GM12878 (cell line): Measurements from ENCODE around the gene SLC25A45. TPM values are rescaled to one million over a fixed set of nuclear protein-coding genes. Genes with fewer than 3 reads are reported as not detected.
A peak's percentile ranks its signal among the peaks of the same experiment; 100 is the strongest.

Experiments
- ATAC-seq: fragments of 200-7000 bp; cut with Tn5 transposase; 3 replicates; pipeline ENCODE4 v1.9.1; 2020; ENCODE audit warnings: mild to moderate bottlenecking, moderate library complexity
- BruUV-seq: library from RNA; stranded (reverse); fragments of 400-500 nt; replicated peaks from 2 replicates; lab custom pipeline; 2021; lab: Mats Ljungman, UMichigan
- CTCF ChIA-PET: fragments of 300-600 bp; sonication (Branson Sonifier 250); formaldehyde crosslinking; extraction: SDS; loops from one replicate; lab custom pipeline; 2021; ENCODE audit warnings: inconsistent platforms; lab: Yijun Ruan, JAX
- POLR2A ChIA-PET: fragments of 350-600 bp; formaldehyde crosslinking; extraction: SDS; loops from one replicate; lab custom pipeline; 2021; ENCODE audit warnings: inconsistent platforms; lab: Charles Lee
- RAD21 ChIA-PET: fragments of 300-600 bp; sonication (Branson Sonifier 250); formaldehyde crosslinking; loops from one replicate; lab custom pipeline; 2023; ENCODE audit warnings: antibody characterized with exemption; ENCODE audit not compliant: unreplicated experiment; lab: Charles Lee
- SMC1A ChIA-PET: fragments of 300-600 bp; sonication (Branson Sonifier 250); formaldehyde crosslinking; loops from one replicate; lab custom pipeline; 2023; ENCODE audit not compliant: unreplicated experiment, uncharacterized antibody; lab: Charles Lee
- DNase-seq: peaks from one replicate; pipeline ENCODE4 v3.0.0-alpha.2; 2011; ENCODE audit warnings: low read depth, low spot score
- FAIRE-seq: peaks from 3 replicates; lab custom pipeline; 2011; peaks lifted over from hg19 to GRCh38; lab: Jason Lieb, UNC
- H2AFZ ChIP-seq: 2 replicates; pipeline ENCODE4 v1.6.0; 2011; ENCODE audit warnings: low read depth, low read length, control low read depth; ENCODE audit not compliant: control insufficient read depth
- H3K27ac ChIP-seq: 2 replicates; pipeline ENCODE4 v1.5.1; 2011; ENCODE audit warnings: control low read depth; ENCODE audit not compliant: control insufficient read depth, insufficient read depth
- H3K27me3 ChIP-seq, 2 experiments: replicated peaks in 1 of 2; 2 replicates each; pipeline versions ENCODE4 v1.6.0 to v1.6.1; 2011; ENCODE audit warnings: low read length in 1 of 2; ENCODE audit not compliant: control insufficient read depth in 2 of 2, insufficient read depth in 2 of 2
- H3K36me3 ChIP-seq, 2 experiments: 2 replicates each; pipeline ENCODE4 v1.5.1; 2011; ENCODE audit warnings: low read length in 1 of 2; ENCODE audit not compliant: control insufficient read depth in 2 of 2, insufficient read depth in 2 of 2
- H3K4me1 ChIP-seq: 2 replicates; pipeline ENCODE4 v1.6.1; 2011; ENCODE audit warnings: mild to moderate bottlenecking, low read length, moderate library complexity, mixed read lengths; ENCODE audit not compliant: control insufficient read depth, insufficient read depth
- H3K4me2 ChIP-seq: 2 replicates; pipeline ENCODE4 v1.6.0; 2011; ENCODE audit warnings: control low read depth; ENCODE audit not compliant: control insufficient read depth, insufficient read depth
- H3K4me3 ChIP-seq: fragments of 200-600 bp; sonication (generic); 2 replicates; pipeline ENCODE4 v1.5.1; 2016
- H3K79me2 ChIP-seq: 2 replicates; pipeline ENCODE4 v1.6.0; 2011; ENCODE audit warnings: low read length; ENCODE audit not compliant: control insufficient read depth, insufficient read depth
- H3K9ac ChIP-seq: 2 replicates; pipeline ENCODE4 v1.8.0; 2011; ENCODE audit warnings: low read length, control low read depth, mixed read lengths; ENCODE audit not compliant: control insufficient read depth, insufficient read depth
- H3K9me3 ChIP-seq: replicated peaks from 3 replicates; pipeline ENCODE4 v1.5.1; 2011; ENCODE audit warnings: mild to moderate bottlenecking, low read length; ENCODE audit not compliant: control insufficient read depth, insufficient read depth
- H4K20me1 ChIP-seq: 2 replicates; pipeline ENCODE4 v1.6.0; 2011; ENCODE audit not compliant: control insufficient read depth, insufficient read depth
- CBX3 ChIP-seq: fragments of 200-600 bp; sonication (generic); IDR thresholded peaks from 2 replicates; pipeline ENCODE4 v1.6.1; 2016; ENCODE audit warnings: low read depth, borderline replicate concordance
- ESRRA ChIP-seq: IDR thresholded peaks from 2 replicates; pipeline ENCODE4 v1.6.1; 2012; ENCODE audit warnings: mild to moderate bottlenecking, low read length, improper control_type of control experiment
- HDAC2 ChIP-seq: fragments of 200-600 bp; sonication (generic); IDR thresholded peaks from 2 replicates; pipeline ENCODE4 v1.6.1; 2017
- HDAC6 ChIP-seq: fragments of 200-600 bp; sonication (generic); IDR thresholded peaks from one replicate; pipeline ENCODE4 v1.8.0; 2017; ENCODE audit warnings: antibody characterized with exemption; ENCODE audit not compliant: unreplicated experiment
- IRF4 ChIP-seq: IDR thresholded peaks from 2 replicates; pipeline ENCODE4 v1.6.1; 2011; ENCODE audit warnings: low read depth, low read length
- JUNB ChIP-seq: IDR thresholded peaks from 2 replicates; pipeline ENCODE4 v1.6.1; 2016; ENCODE audit warnings: antibody characterized with exemption, mild to moderate bottlenecking
- RFX5 ChIP-seq: IDR thresholded peaks from 2 replicates; pipeline ENCODE4 v1.6.1; 2011; ENCODE audit warnings: low read depth, low read length, improper control_type of control experiment
- TARDBP ChIP-seq: IDR thresholded peaks from 2 replicates; pipeline ENCODE4 v1.6.1; 2016; ENCODE audit warnings: borderline replicate concordance
- WGBS: methylation state at CpG from one replicate; pipeline ENCODE4 v1.1.6; 2016; ENCODE audit warnings: low lambda C conversion rate; ENCODE audit not compliant: insufficient replicate concordance, insufficient coverage; ENCODE audit errors: missing lambda C conversion rate; 5-methylcytosine and 5-hydroxymethylcytosine counted together
- in situ Hi-C: fragments of 300-500 bp; cut with MboI; formaldehyde crosslinking; loops from 9 replicates; pipeline ENCODE4 v1.14.3; 2018; ENCODE audit warnings: mixed read lengths
- intact Hi-C: fragments of 100-400 bp; cut with micrococcal nuclease; formaldehyde crosslinking; loops from one replicate; pipeline ENCODE4 v1.14.2; 2022; ENCODE audit not compliant: unreplicated experiment
- polyA plus RNA-seq, 11 experiments: library from polyadenylated mRNA; depleted of rRNA in 4 of 11; unstranded in 6 of 11; stranded (reverse) in 5 of 11; fragments of >200 nt; fragmentation: Nextera tagmentation in 4 of 11; fragmentation: Illumina TruSeq in 1 of 11; extraction: Ambion mirVana in 4 of 11; extraction: Trizol in 1 of 11; gene quantifications; 1 replicate in 1 of 11; 2 replicates in 10 of 11; pipeline versions ENCODE4 v1.2.1 to v1.2.3, GENCODE V29; 2011 to 2016; ENCODE audit warnings: inconsistent platforms in 2 of 11, missing spikeins in 2 of 11, low read depth in 1 of 11
- total RNA-seq, 4 experiments: library from RNA; depleted of rRNA in 3 of 4; stranded (reverse); fragments of >200 nt in 3 of 4; fragmentation: Illumina TruSeq in 1 of 4; extraction: Trizol in 1 of 4; gene quantifications; 2 replicates each; pipeline versions ENCODE4 v1.2.1 to v1.2.3, GENCODE V29; 2013 to 2021
- TF ChIP-seq, protein P1 (sequence below): fragments of 450-650 bp; IDR thresholded peaks from 2 replicates; pipeline ENCODE4 v1.6.1; 2016; ENCODE audit warnings: mild to moderate bottlenecking
- TF ChIP-seq, protein P2 (sequence below): fragments of 450-650 bp; IDR thresholded peaks from 2 replicates; pipeline ENCODE4 v1.6.1; 2016; ENCODE audit warnings: mild to moderate bottlenecking, moderate library complexity, borderline replicate concordance
- TF ChIP-seq, protein P3 (sequence below): fragments of 450-650 bp; IDR thresholded peaks from 2 replicates; pipeline ENCODE4 v1.6.1; 2017; ENCODE audit warnings: antibody characterized with exemption, mild to moderate bottlenecking, moderate library complexity
- TF ChIP-seq, protein P4 (sequence below): fragments of 450-650 bp; IDR thresholded peaks from 2 replicates; pipeline ENCODE4 v1.6.1; 2017; ENCODE audit warnings: low read depth, mild to moderate bottlenecking, moderate library complexity

SLC25A45 gene
- total and polyA plus RNA-seq, 10 of the 15 experiments (the other 5 are each of a cell fraction or from before 2014, with no cell fraction given): 4.1 to 35.2 (median 20.3) TPM

DNA sequence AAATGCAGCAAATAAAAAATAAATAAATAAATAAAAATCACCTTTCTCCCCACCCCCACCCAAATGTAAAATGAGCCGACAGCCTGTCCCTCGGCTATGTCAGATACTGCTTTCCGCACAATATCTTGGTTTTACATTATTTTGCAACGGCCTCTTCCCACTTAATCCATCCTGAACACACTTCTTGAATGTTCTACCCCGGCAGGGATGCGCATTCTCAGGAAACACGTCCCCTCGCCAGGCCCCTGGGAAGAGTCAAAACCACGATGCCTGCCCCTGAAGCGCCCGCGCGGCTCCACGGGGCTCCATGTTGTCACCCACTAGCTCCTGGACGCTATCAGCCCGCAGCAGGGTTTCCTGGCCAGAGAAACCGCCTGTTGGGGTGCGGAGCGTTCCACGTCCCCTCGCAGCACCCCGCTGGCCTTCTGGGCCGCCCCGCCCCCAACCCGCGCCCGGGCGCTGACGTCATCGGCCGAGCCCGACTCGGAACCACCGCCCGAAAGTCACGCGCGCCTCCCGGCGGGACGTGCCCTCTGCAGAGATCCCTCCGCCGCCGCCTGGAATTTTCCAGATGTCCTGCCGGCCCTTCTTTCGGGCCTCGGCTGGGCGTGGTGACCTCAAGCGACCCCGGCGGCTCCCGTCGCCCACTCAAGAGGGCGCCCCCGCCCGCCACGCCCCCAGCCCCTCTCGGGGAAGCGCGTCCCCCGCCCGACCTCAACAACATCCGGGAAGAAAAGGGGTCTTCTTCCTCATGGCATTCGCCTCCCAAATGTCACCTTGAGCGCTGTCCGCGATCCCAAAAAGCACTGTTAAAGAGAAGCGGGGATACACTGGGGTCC, 39.6 kb upstream of the SLC25A45 start:
- WGBS: under 1% methylated on average over 62 of the region's 68 CpGs
- TF ChIP-seq HDAC2: no peak
- TF ChIP-seq RFX5: no peak
- TF ChIP-seq, protein P1, sequence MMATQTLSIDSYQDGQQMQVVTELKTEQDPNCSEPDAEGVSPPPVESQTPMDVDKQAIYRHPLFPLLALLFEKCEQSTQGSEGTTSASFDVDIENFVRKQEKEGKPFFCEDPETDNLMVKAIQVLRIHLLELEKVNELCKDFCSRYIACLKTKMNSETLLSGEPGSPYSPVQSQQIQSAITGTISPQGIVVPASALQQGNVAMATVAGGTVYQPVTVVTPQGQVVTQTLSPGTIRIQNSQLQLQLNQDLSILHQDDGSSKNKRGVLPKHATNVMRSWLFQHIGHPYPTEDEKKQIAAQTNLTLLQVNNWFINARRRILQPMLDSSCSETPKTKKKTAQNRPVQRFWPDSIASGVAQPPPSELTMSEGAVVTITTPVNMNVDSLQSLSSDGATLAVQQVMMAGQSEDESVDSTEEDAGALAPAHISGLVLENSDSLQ: 0 out of 2 replicates have a peak, but pooled peaks have one; percentile 4
- TF ChIP-seq TARDBP: peak; percentile 30; the same call in 1 of the 2 replicates
- TF ChIP-seq IRF4: no peak
- TF ChIP-seq CBX3: no peak
- no peak for TF ChIP-seq ESRRA
- TF ChIP-seq, protein P2, sequence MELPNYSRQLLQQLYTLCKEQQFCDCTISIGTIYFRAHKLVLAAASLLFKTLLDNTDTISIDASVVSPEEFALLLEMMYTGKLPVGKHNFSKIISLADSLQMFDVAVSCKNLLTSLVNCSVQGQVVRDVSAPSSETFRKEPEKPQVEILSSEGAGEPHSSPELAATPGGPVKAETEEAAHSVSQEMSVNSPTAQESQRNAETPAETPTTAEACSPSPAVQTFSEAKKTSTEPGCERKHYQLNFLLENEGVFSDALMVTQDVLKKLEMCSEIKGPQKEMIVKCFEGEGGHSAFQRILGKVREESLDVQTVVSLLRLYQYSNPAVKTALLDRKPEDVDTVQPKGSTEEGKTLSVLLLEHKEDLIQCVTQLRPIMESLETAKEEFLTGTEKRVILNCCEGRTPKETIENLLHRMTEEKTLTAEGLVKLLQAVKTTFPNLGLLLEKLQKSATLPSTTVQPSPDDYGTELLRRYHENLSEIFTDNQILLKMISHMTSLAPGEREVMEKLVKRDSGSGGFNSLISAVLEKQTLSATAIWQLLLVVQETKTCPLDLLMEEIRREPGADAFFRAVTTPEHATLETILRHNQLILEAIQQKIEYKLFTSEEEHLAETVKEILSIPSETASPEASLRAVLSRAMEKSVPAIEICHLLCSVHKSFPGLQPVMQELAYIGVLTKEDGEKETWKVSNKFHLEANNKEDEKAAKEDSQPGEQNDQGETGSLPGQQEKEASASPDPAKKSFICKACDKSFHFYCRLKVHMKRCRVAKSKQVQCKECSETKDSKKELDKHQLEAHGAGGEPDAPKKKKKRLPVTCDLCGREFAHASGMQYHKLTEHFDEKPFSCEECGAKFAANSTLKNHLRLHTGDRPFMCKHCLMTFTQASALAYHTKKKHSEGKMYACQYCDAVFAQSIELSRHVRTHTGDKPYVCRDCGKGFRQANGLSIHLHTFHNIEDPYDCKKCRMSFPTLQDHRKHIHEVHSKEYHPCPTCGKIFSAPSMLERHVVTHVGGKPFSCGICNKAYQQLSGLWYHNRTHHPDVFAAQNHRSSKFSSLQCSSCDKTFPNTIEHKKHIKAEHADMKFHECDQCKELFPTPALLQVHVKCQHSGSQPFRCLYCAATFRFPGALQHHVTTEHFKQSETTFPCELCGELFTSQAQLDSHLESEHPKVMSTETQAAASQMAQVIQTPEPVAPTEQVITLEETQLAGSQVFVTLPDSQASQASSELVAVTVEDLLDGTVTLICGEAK: no peak
- TF ChIP-seq HDAC6: no peak
- TF ChIP-seq, protein P3, sequence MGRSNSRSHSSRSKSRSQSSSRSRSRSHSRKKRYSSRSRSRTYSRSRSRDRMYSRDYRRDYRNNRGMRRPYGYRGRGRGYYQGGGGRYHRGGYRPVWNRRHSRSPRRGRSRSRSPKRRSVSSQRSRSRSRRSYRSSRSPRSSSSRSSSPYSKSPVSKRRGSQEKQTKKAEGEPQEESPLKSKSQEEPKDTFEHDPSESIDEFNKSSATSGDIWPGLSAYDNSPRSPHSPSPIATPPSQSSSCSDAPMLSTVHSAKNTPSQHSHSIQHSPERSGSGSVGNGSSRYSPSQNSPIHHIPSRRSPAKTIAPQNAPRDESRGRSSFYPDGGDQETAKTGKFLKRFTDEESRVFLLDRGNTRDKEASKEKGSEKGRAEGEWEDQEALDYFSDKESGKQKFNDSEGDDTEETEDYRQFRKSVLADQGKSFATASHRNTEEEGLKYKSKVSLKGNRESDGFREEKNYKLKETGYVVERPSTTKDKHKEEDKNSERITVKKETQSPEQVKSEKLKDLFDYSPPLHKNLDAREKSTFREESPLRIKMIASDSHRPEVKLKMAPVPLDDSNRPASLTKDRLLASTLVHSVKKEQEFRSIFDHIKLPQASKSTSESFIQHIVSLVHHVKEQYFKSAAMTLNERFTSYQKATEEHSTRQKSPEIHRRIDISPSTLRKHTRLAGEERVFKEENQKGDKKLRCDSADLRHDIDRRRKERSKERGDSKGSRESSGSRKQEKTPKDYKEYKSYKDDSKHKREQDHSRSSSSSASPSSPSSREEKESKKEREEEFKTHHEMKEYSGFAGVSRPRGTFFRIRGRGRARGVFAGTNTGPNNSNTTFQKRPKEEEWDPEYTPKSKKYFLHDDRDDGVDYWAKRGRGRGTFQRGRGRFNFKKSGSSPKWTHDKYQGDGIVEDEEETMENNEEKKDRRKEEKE: no peak
- no peak for TF ChIP-seq JUNB
- TF ChIP-seq, protein P4, sequence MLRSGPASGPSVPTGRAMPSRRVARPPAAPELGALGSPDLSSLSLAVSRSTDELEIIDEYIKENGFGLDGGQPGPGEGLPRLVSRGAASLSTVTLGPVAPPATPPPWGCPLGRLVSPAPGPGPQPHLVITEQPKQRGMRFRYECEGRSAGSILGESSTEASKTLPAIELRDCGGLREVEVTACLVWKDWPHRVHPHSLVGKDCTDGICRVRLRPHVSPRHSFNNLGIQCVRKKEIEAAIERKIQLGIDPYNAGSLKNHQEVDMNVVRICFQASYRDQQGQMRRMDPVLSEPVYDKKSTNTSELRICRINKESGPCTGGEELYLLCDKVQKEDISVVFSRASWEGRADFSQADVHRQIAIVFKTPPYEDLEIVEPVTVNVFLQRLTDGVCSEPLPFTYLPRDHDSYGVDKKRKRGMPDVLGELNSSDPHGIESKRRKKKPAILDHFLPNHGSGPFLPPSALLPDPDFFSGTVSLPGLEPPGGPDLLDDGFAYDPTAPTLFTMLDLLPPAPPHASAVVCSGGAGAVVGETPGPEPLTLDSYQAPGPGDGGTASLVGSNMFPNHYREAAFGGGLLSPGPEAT: peak; percentile 8; the same call in 1 of the 2 replicates

More for the DNA sequence above, 39.6 kb upstream of the SLC25A45 start:
- H3K27me3 ChIP-seq: no peaks in the 10 kb centered on the region
- FAIRE-seq (no peak), DNase-seq (no peak), ATAC-seq (peak; percentile 3)
- H2AFZ ChIP-seq: peak overlapping the region; percentile 64
- peaks cover 39% of the 10 kb centered on the region for H3K4me1 ChIP-seq
- peak overlapping the region; percentile 100 for H3K27ac ChIP-seq
- H4K20me1 ChIP-seq: peaks cover 18% of the 10 kb centered on the region
- H3K79me2 ChIP-seq: peaks cover 99% of the 10 kb centered on the region
- H3K4me2 ChIP-seq: peak overlapping the region; percentile 100
- peak overlapping the region; percentile 95 for H3K4me3 ChIP-seq
- no TSS peak for BruUV-seq
- H3K36me3 ChIP-seq: no peaks in the 10 kb centered on the region
- H3K9ac ChIP-seq: peak overlapping the region; percentile 99
- CTCF ChIA-PET: interaction anchor here (0.7 to 15.3 kb wide), 8 partner anchors 40 to 677 kb away, joined by 3 to 362 read pairs (median 16); partner anchors contain the start of gene MALAT1
- no peaks in the 10 kb centered on the region for H3K9me3 ChIP-seq
- in situ Hi-C loops: loop anchor here (10.0 kb wide), 1 partner anchor 557 kb away; no protein-coding TSS in a partner anchor
- SMC1A ChIA-PET: interaction anchor here (0.8 to 12.7 kb wide), 7 partner anchors 8 to 86 kb away, joined by 3 to 232 read pairs (median 51); partner anchors contain the start of gene MALAT1
- RAD21 ChIA-PET: interaction anchor here (0.6 to 15.3 kb wide), 8 partner anchors 8 to 86 kb away, joined by 3 to 282 read pairs (median 12); partner anchors contain the start of gene MALAT1
- POLR2A ChIA-PET: interaction anchor here (0.7 to 13.6 kb wide), 20 partner anchors 10 to 193 kb away, joined by 3 to 323 read pairs (median 9); partner anchors contain the start of genes MALAT1, PCNX3 and SLC25A45
- intact Hi-C loops: loop anchor here (1.0 to 5.0 kb wide), 2 partner anchors 35 to 75 kb away; no protein-coding TSS in a partner anchor
